HepG2 (cell line): ENCODE data around the gene OPN3.

ENCODE experiments used
- MAF1 ChIP-seq: sonication (generic); formaldehyde crosslinking; IDR thresholded peaks from 2 replicates; pipeline ENCODE4 v1.5.0; 2020; ENCODE audit warnings: missing genetic modification reagents, borderline replicate concordance
- MEIS2 ChIP-seq: sonication (generic); formaldehyde crosslinking; IDR thresholded peaks from 2 replicates; pipeline ENCODE4 v1.9.0; 2021; ENCODE audit warnings: mild to moderate bottlenecking, missing genetic modification reagents
- TF ChIP-seq, protein P1 (sequence below), 2 experiments: fragments of 450-650 bp in 1 of 2; sonication (generic) in 1 of 2; formaldehyde crosslinking in 1 of 2; IDR thresholded peaks; 2 replicates each; pipeline versions ENCODE4 v1.6.1 to v1.8.0; 2016 to 2022; ENCODE audit warnings: antibody characterized with exemption in 1 of 2, mild to moderate bottlenecking in 1 of 2, missing genetic modification reagents in 1 of 2
- TF ChIP-seq, protein P2 (sequence below): sonication (generic); formaldehyde crosslinking; IDR thresholded peaks from 2 replicates; pipeline ENCODE4 v1.4.0; 2020; ENCODE audit warnings: missing genetic modification reagents
- TF ChIP-seq, protein P3 (sequence below): IDR thresholded peaks from 2 replicates; pipeline ENCODE4 v1.6.1; 2016; ENCODE audit warnings: missing compliant biosample characterization, missing genetic modification reagents, borderline replicate concordance
- TF ChIP-seq, protein P4 (sequence below): sonication (generic); formaldehyde crosslinking; IDR thresholded peaks from 2 replicates; pipeline ENCODE4 v1.5.1; 2020; ENCODE audit warnings: mild to moderate bottlenecking, missing genetic modification reagents, moderate library complexity
- TF ChIP-seq, protein P5 (sequence below): sonication (generic); formaldehyde crosslinking; IDR thresholded peaks from 2 replicates; pipeline ENCODE4 v1.5.0; 2020; ENCODE audit warnings: mild to moderate bottlenecking, missing genetic modification reagents, moderate library complexity

DNA sequence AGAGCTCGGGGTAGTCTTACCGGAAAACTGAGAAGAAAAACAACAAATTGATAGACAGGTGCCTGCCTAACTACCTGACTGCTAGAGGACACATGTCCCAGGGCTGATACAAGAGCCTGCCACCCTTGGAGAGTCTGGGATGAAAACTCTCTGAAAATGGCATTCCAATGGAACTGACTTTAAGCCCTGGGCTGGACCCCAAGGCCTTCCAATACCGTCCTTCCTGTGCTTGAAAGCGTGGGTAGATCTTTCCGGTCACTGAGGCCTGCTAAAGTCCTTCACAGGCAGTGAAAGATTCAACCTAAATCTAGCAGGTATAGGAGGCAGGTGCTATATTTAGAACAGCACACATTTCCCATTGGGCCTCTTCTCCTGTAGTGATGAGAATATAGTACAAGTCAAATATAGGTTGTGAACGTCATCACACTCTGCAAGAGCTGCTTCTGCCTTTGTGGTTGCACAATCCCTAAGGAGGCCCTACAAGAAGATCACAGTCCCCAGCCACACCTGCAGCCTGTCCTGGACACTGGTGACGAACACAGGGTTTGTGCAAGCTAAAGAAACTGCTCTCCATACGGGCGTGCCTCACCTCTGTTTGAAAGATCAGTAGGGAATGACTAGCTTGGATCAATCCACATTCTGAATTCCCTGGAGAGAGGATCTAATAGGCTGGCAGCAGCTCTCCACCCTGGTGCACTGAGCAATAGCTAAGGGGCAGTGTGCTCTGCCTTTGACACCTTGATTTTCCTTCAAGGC is 876 bp upstream of the OPN3 start:
- TF ChIP-seq MEIS2 (CRISPR knock-in tag) (no peak), MAF1 (CRISPR knock-in tag) (no peak)
- TF ChIP-seq, protein P1, sequence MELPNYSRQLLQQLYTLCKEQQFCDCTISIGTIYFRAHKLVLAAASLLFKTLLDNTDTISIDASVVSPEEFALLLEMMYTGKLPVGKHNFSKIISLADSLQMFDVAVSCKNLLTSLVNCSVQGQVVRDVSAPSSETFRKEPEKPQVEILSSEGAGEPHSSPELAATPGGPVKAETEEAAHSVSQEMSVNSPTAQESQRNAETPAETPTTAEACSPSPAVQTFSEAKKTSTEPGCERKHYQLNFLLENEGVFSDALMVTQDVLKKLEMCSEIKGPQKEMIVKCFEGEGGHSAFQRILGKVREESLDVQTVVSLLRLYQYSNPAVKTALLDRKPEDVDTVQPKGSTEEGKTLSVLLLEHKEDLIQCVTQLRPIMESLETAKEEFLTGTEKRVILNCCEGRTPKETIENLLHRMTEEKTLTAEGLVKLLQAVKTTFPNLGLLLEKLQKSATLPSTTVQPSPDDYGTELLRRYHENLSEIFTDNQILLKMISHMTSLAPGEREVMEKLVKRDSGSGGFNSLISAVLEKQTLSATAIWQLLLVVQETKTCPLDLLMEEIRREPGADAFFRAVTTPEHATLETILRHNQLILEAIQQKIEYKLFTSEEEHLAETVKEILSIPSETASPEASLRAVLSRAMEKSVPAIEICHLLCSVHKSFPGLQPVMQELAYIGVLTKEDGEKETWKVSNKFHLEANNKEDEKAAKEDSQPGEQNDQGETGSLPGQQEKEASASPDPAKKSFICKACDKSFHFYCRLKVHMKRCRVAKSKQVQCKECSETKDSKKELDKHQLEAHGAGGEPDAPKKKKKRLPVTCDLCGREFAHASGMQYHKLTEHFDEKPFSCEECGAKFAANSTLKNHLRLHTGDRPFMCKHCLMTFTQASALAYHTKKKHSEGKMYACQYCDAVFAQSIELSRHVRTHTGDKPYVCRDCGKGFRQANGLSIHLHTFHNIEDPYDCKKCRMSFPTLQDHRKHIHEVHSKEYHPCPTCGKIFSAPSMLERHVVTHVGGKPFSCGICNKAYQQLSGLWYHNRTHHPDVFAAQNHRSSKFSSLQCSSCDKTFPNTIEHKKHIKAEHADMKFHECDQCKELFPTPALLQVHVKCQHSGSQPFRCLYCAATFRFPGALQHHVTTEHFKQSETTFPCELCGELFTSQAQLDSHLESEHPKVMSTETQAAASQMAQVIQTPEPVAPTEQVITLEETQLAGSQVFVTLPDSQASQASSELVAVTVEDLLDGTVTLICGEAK (IDR thresholded peaks at IDR 0.05): no peak
- TF ChIP-seq, protein P1 (CRISPR knock-in tag; IDR thresholded peaks at IDR 0.05): no peak
- TF ChIP-seq, protein P2, sequence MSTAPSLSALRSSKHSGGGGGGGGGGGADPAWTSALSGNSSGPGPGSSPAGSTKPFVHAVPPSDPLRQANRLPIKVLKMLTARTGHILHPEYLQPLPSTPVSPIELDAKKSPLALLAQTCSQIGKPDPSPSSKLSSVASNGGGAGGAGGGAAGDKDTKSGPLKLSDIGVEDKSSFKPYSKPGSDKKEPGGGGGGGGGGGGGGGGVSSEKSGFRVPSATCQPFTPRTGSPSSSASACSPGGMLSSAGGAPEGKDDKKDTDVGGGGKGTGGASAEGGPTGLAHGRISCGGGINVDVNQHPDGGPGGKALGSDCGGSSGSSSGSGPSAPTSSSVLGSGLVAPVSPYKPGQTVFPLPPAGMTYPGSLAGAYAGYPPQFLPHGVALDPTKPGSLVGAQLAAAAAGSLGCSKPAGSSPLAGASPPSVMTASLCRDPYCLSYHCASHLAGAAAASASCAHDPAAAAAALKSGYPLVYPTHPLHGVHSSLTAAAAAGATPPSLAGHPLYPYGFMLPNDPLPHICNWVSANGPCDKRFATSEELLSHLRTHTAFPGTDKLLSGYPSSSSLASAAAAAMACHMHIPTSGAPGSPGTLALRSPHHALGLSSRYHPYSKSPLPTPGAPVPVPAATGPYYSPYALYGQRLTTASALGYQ (CRISPR knock-in tag): no peak
- TF ChIP-seq, protein P3, sequence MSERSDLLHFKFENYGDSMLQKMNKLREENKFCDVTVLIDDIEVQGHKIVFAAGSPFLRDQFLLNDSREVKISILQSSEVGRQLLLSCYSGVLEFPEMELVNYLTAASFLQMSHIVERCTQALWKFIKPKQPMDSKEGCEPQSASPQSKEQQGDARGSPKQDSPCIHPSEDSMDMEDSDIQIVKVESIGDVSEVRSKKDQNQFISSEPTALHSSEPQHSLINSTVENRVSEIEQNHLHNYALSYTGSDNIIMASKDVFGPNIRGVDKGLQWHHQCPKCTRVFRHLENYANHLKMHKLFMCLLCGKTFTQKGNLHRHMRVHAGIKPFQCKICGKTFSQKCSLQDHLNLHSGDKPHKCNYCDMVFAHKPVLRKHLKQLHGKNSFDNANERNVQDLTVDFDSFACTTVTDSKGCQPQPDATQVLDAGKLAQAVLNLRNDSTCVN (CRISPR knock-in tag): no peak
- TF ChIP-seq, protein P4, sequence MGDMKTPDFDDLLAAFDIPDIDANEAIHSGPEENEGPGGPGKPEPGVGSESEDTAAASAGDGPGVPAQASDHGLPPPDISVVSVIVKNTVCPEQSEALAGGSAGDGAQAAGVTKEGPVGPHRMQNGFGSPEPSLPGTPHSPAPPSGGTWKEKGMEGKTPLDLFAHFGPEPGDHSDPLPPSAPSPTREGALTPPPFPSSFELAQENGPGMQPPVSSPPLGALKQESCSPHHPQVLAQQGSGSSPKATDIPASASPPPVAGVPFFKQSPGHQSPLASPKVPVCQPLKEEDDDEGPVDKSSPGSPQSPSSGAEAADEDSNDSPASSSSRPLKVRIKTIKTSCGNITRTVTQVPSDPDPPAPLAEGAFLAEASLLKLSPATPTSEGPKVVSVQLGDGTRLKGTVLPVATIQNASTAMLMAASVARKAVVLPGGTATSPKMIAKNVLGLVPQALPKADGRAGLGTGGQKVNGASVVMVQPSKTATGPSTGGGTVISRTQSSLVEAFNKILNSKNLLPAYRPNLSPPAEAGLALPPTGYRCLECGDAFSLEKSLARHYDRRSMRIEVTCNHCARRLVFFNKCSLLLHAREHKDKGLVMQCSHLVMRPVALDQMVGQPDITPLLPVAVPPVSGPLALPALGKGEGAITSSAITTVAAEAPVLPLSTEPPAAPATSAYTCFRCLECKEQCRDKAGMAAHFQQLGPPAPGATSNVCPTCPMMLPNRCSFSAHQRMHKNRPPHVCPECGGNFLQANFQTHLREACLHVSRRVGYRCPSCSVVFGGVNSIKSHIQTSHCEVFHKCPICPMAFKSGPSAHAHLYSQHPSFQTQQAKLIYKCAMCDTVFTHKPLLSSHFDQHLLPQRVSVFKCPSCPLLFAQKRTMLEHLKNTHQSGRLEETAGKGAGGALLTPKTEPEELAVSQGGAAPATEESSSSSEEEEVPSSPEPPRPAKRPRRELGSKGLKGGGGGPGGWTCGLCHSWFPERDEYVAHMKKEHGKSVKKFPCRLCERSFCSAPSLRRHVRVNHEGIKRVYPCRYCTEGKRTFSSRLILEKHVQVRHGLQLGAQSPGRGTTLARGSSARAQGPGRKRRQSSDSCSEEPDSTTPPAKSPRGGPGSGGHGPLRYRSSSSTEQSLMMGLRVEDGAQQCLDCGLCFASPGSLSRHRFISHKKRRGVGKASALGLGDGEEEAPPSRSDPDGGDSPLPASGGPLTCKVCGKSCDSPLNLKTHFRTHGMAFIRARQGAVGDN: no peak
- TF ChIP-seq, protein P5, sequence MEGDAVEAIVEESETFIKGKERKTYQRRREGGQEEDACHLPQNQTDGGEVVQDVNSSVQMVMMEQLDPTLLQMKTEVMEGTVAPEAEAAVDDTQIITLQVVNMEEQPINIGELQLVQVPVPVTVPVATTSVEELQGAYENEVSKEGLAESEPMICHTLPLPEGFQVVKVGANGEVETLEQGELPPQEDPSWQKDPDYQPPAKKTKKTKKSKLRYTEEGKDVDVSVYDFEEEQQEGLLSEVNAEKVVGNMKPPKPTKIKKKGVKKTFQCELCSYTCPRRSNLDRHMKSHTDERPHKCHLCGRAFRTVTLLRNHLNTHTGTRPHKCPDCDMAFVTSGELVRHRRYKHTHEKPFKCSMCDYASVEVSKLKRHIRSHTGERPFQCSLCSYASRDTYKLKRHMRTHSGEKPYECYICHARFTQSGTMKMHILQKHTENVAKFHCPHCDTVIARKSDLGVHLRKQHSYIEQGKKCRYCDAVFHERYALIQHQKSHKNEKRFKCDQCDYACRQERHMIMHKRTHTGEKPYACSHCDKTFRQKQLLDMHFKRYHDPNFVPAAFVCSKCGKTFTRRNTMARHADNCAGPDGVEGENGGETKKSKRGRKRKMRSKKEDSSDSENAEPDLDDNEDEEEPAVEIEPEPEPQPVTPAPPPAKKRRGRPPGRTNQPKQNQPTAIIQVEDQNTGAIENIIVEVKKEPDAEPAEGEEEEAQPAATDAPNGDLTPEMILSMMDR (CRISPR knock-in tag): no peak
